Transverse colon (tissue), 4 donors: ENCODE results near the gene RASGRP3. TPM values are rescaled to one million over a fixed set of nuclear protein-coding genes. Genes with fewer than 3 reads are reported as not detected.

ENCODE experiments used
- DNase-seq: peaks from one replicate; pipeline ENCODE4 v3.0.0-alpha.2; 2019
- H3K27ac ChIP-seq, 4 donors: fragments of 200-600 bp; sonication (generic); 2 replicates each; pipeline ENCODE4 v1.5.1; 2016 to 2018; ENCODE audit warnings: inconsistent platforms in 4 of 4
- H3K27me3 ChIP-seq: fragments of 200-600 bp; sonication (generic); 2 replicates; pipeline ENCODE4 v1.5.1; 2017; ENCODE audit warnings: inconsistent platforms
- H3K36me3 ChIP-seq, 4 donors: fragments of 200-600 bp; sonication (generic); 2 replicates each; pipeline ENCODE4 v1.5.1; 2017 to 2019; ENCODE audit warnings: inconsistent platforms in 4 of 4
- H3K4me1 ChIP-seq, 4 donors: fragments of 200-600 bp; sonication (generic); 2 replicates each; pipeline ENCODE4 v1.5.1; 2017 to 2020; ENCODE audit warnings: inconsistent platforms in 4 of 4
- H3K4me3 ChIP-seq, 4 donors: fragments of 200-600 bp; sonication (generic); 1 replicate in 1 of 4; 2 replicates in 3 of 4; pipeline versions ENCODE4 v1.5.1 to v1.6.1; 2017 to 2019; ENCODE audit warnings: inconsistent platforms in 4 of 4
- H3K9me3 ChIP-seq, 2 donors: fragments of 200-600 bp; sonication (generic); 2 replicates each; pipeline ENCODE4 v1.5.1; 2017 to 2019; ENCODE audit warnings: inconsistent platforms in 2 of 2
- CTCF ChIP-seq, 5 experiments: fragments of 200-600 bp in 3 of 5; fragments of 450-650 bp in 2 of 5; sonication (generic) in 3 of 5; IDR thresholded peaks; 1 replicate in 2 of 5; 2 replicates in 3 of 5; pipeline ENCODE4 v1.5.1; 2016 to 2017; ENCODE audit warnings: antibody characterized with exemption in 5 of 5, inconsistent platforms in 3 of 5, mild to moderate bottlenecking in 2 of 5, moderate library complexity in 1 of 5
- EP300 ChIP-seq: sonication (generic); formaldehyde crosslinking; IDR thresholded peaks from one replicate; pipeline ENCODE4 v1.6.1; 2017; ENCODE audit warnings: antibody characterized with exemption, low read depth
- POLR2A ChIP-seq: fragments of 450-650 bp; IDR thresholded peaks from one replicate; pipeline ENCODE4 v1.6.1; 2016; ENCODE audit warnings: antibody characterized with exemption, mild to moderate bottlenecking, moderate library complexity
- POLR2AphosphoS5 ChIP-seq, 3 donors: sonication (generic); formaldehyde crosslinking; IDR thresholded peaks; one replicate each; pipeline ENCODE4 v1.6.1; 2016; ENCODE audit warnings: antibody characterized with exemption in 3 of 3
- WGBS, 2 donors: methylation state at CpG; one replicate each; pipeline ENCODE4 v1.1.5; 2018; ENCODE audit warnings: low coverage in 1 of 2; 5-methylcytosine and 5-hydroxymethylcytosine counted together
- in situ Hi-C, 4 donors: fragments of 200-750 bp; cut with MboI; loops; one replicate each; pipeline versions ENCODE4 v1.15.0 to v1.15.1; 2017; ENCODE audit warnings: low sequenced_read_pairs in 3 of 4, low pct_ligation_motif_present in 1 of 4, low pct_unique_long_range_greater_than_20kb in 1 of 4
- intact Hi-C: fragments of 100-400 bp; cut with DNase I; formaldehyde crosslinking; loops from one replicate; pipeline ENCODE4 v1.15.1; 2023; ENCODE audit warnings: low total_unique reads
- total RNA-seq, 4 donors: library from RNA; depleted of rRNA; stranded (reverse); fragments of >200 nt; gene quantifications; one replicate each; pipeline ENCODE4 v1.1.0, GENCODE V29; 2016

RASGRP3 gene
- total RNA-seq, 4 donors from 2014 or later = 3.4 to 16.5 (median 4.8) TPM; not detected in 1

- WGBS, 2 donors = 47 to 63% methylated on average over 1 of the region's 1 CpG
- in situ Hi-C loops = no loop called here
These were observed 26.6 kb downstream of the RASGRP3 start for GRCh38 chr2:33503002-33503401.

GRCh38 chr2:33505966-33506365, 29.5 kb downstream of the RASGRP3 start:
- in situ Hi-C loops (no loop called here), intact Hi-C loops (no loop called here)
- H3K9me3 ChIP-seq = no peaks in the 10 kb centered on the region
- no peak overlapping the region for H3K27ac ChIP-seq
- no peak overlapping the region for H3K4me3 ChIP-seq
- no peaks in the 10 kb centered on the region for H3K27me3 ChIP-seq
- H3K4me1 ChIP-seq = no peaks in the 10 kb centered on the region
- no peak for DNase-seq
- no peak for TF ChIP-seq EP300
- TF ChIP-seq POLR2A = no peak
- TF ChIP-seq POLR2AphosphoS5 (IDR thresholded peaks at IDR 0.05) = no peak
- no peak for TF ChIP-seq CTCF (IDR thresholded peaks at IDR 0.05)
- 70% methylated on average over 1 of the region's 1 CpG; no CpG with 5 or more reads in 1 of the 2 donors for WGBS, 2 donors
- H3K36me3 ChIP-seq = no peaks in the 10 kb centered on the region

More at GRCh38 chr2:33503002-33503401, 26.6 kb downstream of the RASGRP3 start:
- Histone ChIP-seq H3K9me3 (no peaks in the 10 kb centered on the region), H3K4me1 (no peaks in the 10 kb centered on the region), H3K36me3 (no peaks in the 10 kb centered on the region), H3K27ac (no peak overlapping the region), H3K4me3 (no peak overlapping the region), H3K27me3 (no peaks in the 10 kb centered on the region)
- intact Hi-C loops = no loop called here
- TF ChIP-seq POLR2A (no peak), POLR2AphosphoS5 (IDR thresholded peaks at IDR 0.05) (no peak), EP300 (no peak), CTCF (IDR thresholded peaks at IDR 0.05) (no peak)
- DNase-seq = no peak

- no peak overlapping the region for H3K27ac ChIP-seq
- WGBS, 2 donors = 67 to 76% methylated on average over 5 of the region's 5 CpGs
- H3K9me3 ChIP-seq = no peaks in the 10 kb centered on the region
- TF ChIP-seq POLR2A (no peak), POLR2AphosphoS5 (IDR thresholded peaks at IDR 0.05) (no peak), CTCF (IDR thresholded peaks at IDR 0.05) (no peak), EP300 (no peak)
- H3K4me1 ChIP-seq = no peaks in the 10 kb centered on the region
- no peak overlapping the region for H3K4me3 ChIP-seq
- DNase-seq = no peak
- H3K27me3 ChIP-seq = no peaks in the 10 kb centered on the region
- intact Hi-C loops = no loop called here
- in situ Hi-C loops = no loop called here
- no peaks in the 10 kb centered on the region for H3K36me3 ChIP-seq
These were observed 33.6 kb downstream of the RASGRP3 start for GRCh38 chr2:33509908-33510585.

- Histone ChIP-seq H3K9me3 (no peaks in the 10 kb centered on the region), H3K27me3 (no peaks in the 10 kb centered on the region), H3K4me1 (no peaks in the 10 kb centered on the region), H3K27ac (no peak overlapping the region), H3K4me3 (no peak overlapping the region), H3K36me3 (no peaks in the 10 kb centered on the region)
- in situ Hi-C loops = no loop called here
- TF ChIP-seq POLR2AphosphoS5 (IDR thresholded peaks at IDR 0.05) (no peak), EP300 (no peak), POLR2A (no peak), CTCF (IDR thresholded peaks at IDR 0.05) (no peak)
- no peak for DNase-seq
- WGBS, 2 donors = 56 to 78% methylated on average over 4 of the region's 4 CpGs
- intact Hi-C loops = no loop called here
These were observed 34.1 kb downstream of the RASGRP3 start for GRCh38 chr2:33510586-33510968.
